NCI-H187 (cell line): ENCODE results near the gene CLSTN1.
A peak's percentile ranks its signal among the peaks of the same experiment; 100 is the strongest.
"Not testable (repeated sequence)": the region's sequence is repeated elsewhere in the genome, so short reads cannot be mapped to it uniquely, and the experiment has no call there.

Experiments used
- DNase-seq, 2 experiments: peaks; one replicate each; lab custom pipeline; 2025; lab: John Stamatoyannopoulos, UW

CLSTN1 gene

DNA sequence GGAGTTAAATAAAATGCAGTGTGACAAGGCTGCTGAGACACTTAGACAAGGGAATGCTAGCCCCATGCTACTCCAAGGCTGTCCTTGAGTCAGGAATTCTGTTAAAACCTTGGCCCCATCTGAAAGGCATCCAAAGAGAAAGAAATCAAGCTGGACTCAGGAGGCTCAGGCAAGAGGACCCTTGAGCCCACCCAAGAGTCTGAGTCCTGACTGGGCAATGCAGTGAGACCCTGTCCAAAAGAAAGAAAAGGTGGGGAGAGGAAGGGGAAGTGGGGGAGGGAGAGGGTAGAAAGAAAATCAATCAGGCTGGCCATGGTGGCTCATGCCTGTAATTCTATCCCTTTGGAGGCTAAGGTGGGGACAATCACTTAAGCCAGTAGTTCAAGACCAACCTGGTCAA is 26.7 kb downstream of the CLSTN1 start:
- DNase-seq, result no peak

DNA sequence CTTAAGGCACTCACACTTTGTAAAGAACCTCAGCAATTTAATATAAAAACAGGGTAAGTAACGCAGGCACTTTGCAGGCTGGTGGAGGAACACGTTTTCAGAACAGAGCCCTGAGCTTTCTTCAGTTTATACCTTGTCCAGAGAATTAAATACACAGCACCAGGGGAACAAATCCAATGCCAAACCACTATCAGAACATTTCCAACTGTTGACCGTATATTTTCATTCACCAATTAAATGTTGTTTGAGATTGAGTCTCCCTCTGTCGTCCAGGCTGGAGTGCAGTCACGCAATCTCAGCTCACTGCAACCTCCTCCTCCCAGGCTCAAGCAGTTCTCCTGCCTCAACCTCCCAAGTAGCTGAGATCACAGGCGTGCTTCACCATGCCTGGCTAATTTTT is 29.7 kb downstream of the CLSTN1 start:
- DNase-seq, result no peak

DNA sequence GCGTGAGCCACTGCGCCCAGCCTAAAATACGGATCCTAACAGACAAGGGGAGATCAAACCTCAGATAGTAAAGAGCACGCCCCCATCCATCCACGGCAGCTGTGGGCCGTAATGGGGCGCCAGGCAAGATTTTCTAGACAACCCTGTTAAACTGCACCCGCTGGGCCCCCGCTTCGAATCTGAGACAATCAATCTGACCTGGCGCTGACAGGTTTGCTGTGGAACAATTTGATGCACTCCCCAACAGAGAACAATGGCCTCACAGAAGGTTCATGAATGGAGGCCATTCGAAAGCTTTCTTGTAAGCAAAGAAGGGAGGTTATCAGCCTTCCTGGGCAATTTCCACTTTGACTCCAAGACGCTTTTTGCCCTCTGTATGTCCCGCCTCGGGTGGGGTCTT is 30.5 kb downstream of the CLSTN1 start:
- no peak for DNase-seq

DNA sequence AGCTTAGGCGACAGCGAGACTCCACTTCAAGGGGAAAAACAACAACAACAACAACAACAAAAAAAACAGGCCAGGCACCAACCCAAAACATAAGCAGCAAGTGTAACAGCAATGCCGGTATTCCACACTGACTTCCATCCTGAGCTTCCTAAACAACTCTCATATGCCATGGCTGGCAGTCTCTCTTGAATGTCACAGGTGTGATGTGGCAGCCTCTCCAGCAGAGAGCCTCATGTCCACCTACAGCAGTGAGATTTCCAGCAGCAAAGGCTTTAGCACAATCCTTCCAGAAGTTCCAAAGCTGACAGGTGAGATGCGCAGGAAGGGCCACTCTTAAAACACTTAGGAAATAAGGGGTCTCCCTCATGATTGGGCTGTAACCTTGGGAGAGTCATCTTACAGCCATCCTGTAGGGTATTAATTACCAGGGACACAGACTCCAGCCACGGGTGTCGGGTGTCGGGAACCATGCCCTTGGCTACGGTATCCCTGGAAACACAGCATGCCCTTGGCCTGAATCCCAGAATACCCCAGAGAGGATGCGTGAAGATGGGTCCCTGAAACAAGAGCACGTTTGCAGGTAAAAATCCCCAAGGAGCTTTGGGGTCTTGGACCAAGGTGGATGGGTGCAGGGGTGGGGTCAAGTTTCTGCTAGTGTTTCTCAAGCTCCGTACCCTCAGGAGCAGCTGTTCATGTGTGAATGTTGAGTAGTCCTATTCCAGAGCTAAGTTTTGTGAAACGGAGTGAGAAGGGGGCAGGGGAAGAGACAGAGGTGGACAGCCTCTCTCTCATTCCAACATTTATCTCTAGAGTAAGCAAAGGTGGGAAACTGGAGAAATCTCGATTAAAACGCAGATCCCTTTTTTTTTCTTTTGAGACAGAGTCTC is 31.4 kb downstream of the CLSTN1 start:
- peak; percentile 74 to 84 for DNase-seq

DNA sequence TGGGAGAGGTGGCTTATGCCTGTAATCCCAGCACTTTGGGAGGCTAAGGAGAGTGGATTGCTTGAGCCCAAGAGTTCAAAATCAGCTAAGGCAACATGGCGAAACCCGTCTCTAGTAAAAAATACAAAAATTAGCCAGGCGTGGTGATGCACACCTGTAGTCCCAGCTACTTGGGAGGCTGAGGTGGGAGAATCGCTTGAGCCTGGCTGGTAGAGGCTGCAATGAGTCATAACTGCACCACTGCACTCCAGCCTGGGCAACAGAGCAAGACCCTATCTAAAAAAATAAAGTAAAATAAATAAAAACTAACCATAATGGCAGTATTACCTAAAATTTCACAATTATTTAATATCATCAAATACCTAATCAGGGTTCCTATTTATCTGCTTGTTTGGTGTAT is 34.1 kb downstream of the CLSTN1 start:
- DNase-seq, result not testable (repeated sequence)

DNA sequence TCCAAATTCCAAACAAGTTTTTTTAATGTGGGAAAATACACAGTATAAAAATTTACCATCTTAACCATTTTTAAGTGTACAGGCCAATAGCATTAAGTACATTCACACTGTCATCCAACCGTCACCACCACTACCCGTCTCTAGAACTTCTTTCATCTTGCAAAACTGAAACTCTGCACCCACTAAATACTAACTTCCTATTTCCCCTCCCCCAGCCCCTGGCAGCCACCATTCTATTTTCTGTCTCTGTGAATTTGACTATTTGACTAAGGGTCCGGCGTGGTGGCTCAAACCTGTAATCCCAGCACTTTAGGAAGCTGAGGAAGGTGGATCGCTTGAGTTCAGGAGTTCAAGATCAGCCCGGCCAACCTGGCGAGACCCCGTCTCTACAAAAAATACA is 36.1 kb downstream of the CLSTN1 start:
- DNase-seq, result no peak

DNA sequence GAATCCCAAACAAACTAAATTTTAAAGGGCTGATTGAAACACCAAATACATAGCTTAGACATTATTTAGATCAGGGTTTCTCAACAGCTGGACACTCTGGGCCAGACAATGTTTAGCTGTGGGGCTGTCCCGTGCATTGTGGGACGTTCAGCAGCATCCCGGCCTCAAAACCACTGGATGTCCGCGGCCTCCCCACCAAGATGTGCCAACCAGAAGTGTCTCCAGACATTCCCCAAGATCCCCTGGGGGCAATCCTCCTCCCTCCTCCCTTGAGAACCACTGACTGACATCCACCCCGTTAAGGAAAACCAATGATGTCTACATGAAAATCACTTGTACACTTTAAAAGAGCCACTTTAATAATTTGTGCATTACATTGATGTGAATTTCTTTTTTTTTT is 38.4 kb downstream of the CLSTN1 start:
- no peak for DNase-seq

DNA sequence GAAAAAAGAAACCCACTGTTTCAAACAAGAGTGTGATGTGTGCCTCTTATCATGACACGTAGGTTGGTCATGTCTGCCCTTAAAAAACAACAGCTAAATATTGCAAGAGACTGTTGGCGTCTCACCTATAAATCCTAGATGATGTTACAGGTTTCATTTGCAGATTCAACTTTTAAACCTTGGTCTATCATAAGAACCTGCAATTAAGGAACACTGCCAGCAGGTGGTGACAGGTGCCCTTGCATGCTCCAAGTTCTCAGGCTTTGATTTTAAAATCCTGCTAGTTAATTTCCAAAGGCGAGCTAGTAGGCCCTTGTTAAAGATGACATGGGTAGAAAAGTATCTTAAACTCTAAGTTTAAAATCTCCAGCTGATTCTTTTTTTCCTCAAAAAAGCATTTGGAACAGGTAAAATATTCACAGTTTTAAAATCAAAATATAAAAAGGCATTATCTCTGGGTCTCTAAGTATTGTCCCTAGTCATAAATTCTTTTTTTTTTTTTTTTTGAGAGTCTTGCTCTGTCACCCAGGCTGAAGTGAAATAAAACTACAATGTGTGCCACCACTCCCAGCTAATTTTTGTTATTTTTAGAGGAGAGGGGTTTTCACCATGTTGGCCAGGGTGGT is 39.1 kb downstream of the CLSTN1 start:
- peak in 1 of 2 experiments; percentile 9 for DNase-seq

DNA sequence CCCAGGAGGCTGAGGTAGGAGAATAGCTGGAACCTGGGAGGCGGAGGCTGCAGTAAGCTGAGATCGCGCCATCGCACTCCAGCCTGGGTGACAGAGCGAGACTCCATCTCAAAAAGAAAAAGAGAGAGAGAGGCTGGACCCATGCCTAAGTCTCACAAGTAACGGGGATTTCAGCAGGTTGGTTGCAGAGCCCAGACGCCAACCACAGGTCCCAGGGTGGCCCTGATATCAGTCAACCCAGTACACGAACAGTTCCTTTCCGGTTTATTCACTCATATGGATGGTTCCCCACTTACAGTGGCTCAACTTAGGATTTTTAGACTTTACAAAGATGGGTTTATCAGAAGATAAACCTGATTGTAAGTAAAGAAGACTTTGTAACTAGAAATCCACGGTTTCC is 40.9 kb downstream of the CLSTN1 start:
- DNase-seq, result no peak

DNA sequence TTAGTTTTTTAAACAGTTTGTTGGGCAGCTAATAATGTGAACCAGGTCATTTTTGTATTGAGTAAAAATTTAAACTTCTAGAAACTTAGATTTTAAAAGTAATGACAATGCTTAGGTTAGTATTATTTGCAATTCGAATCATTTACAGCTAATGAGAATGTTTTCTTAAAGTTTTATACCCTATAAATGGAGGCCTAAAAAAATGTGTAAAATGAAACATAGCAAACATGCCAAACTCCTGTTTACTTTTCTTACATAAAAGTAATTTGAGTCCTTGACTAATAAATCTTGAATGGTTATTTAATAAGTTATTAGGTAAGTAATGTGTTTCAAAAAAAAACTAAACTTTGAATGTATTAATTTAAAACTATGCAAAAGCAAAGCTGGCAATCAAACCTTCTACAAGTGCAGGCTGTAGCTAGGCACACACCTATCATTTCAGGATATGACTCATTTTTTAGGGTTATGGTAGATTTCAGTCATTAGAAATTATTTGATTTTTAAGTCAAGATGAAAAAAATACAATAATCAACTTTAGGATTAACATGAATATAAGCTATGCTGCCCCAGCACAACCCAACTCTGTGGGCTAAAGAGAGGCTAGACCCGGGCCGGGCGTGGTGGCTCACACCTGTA is 41.5 kb downstream of the CLSTN1 start:
- no peak for DNase-seq

DNA sequence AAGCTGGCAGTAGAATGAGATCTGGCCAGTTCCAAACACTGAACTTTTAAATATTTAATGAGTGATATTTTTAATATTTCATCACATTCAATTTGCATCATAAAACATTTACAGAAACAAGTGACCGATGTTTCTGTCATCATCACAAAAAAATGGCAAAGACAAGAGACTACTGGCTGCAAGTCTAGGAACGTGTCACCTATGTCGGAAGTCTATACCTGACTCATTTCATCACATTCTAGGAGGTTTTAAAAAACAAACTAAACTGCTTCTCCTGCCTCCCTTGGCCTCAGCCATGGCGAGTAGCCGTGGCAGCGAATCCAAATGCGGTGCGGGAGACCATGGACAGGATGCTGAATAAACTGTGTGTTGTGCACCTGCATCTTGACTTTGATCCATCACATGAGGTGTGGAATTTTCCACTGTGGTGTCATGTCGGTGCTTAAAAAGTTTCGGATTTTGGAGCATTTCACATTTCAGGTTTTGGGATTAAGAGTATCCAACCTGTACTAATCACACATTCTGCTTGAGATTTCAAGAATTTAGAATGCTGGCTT is 43.1 kb downstream of the CLSTN1 start:
- no peak for DNase-seq

DNA sequence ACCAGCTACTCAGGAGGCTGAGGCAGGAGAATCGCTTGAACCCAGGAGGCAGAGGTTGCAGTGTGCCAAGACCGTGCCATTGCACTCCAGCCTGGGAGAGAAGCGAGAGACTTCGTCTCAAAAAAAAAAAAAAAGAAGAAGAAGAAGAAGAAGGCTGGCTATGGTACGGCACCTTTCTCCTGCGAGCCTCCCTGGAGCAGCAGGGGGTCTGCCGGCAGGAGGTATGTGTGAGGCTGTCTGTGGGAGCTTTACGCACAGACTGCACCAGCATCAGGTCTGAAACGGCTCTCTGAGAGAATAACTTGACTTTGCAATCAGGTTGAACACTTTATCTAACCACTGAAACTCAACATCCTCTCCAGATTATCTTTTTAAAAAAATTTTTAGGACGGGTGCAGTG is 44.9 kb downstream of the CLSTN1 start:
- no peak for DNase-seq

DNA sequence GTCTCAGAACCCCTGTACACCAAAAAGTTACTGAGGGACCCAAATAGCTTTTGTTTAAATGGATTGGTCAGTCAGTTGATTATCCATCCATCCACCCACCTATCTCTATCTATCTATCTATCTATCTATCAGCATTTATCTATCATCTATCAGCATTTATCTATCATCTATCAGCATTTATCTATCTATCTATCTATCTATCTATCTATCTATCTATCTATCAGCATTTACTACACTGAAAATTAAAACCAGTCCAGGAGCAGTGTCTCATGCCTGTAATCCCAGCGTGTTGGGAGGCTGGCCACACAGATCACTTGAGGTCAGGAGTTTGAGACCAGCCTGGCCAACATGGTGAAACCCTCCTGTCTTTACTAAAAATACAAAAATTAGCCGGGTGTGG is 47.1 kb downstream of the CLSTN1 start:
- DNase-seq, result no peak

DNA sequence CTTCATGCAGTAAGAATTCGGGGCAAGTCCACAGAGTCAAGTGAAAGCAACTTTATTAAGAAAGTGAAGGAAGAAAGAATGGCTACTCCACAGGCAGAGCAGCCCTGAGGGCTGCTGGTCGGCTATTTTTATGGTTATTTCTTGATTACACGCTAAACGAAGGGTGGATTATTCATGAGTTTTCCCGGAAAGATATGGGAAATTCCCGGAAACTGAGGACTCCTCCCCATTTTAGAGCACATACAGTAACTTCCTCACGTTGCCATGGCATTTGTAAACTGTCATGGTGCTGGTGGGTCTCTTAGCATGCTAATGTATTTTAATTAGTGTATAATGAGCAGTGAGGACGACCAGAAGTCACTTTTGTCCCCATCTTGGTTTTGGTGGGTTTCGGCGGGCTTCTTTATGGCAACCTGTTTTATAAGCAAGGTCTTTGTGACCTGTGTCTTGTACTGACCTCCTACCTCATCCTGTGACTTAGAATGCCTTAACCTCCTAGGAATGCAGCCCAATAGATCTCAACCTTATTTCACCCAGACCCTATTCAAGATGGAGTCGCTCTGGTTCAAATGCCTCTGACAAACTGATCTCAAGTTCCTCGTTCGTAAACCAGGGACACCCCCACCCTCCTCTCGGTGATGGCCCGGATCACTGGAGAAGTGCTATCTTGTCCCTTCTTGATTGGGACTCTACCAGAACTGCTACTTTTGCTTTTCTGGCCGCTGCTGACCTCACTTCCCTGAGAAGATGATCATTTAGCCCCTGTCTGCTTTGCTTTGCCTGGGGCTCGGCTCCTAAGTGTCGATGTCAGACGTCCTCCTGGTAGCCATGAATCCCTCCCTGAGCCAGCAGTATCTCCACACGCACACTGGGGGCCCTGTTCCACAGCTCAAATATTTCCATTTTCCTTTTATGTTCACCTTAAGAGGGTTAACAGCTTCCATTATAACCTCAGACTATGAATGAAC is 48.8 kb downstream of the CLSTN1 start:
- DNase-seq, result no peak

DNA sequence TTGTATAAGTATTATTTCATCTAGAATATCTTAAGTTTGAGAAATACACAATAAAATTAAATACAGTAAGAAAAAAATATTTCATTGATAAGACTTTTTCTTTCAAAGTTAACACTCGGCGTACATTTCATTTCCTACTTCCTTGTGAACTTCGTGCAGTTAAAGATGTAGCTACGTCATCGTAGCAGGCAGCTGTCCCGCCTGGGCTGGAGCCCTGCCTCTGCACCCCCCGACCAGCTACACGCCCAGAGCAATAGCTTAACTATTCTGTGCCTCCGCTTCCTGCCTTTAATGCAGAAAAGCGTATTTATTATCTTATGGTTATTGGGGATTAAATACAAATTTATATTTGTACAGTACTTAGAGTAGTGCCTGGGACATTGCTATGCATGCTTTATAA is 53.5 kb downstream of the CLSTN1 start:
- no peak for DNase-seq

DNA sequence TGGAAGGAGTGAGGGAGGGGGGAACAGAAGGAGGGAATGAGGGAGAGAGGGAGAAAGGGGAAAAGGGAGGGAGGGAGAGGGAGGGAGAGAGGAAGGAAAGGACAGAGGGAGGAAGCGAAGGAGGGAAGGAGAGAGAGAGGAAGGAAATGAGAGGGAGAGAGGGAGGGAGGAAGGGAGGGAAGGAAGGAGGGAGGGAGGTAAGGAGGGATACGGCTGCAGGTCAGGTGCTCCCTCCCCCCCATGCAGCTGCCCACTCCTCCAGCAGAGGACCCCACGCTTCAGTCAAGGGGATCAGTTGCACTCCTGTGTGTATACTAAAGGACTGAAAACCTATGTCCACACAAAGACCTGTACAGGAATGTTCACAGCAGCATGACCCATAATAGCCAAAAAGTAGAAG is 54.8 kb downstream of the CLSTN1 start:
- no peak for DNase-seq

DNA sequence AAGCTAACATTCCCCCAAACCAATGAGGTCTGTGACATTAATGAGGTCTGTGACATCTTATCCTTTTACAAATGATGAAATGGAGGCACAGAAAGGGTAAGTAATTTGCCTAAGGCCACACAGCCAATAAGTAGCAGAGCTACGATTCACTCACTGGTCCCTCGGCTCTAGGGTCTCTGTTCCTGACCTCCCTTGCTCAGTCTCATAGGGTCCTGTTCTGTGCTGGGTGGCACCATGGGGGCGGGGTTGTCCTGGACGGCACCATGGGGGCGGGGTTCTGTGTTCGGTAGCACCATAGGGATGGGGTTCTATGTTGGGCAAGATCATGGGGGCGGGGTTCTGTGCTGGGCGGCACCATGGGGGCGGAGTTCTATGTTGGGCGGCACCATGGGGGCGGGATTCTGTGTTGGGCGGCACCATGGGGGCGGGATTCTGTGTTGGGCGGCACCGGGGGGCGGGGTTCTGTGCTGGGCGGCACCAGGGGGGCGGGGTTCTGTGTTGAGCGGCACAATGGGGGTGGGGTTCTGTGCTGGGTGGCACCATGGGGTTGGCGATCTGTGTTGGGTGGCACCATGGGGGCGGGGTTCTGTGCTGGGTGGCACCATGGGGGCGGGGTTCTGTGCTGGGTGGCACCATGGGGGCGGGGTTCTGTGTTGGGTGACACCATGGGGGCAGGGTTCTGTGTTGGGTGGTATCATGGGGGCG is 55.6 kb downstream of the CLSTN1 start:
- DNase-seq, result no peak

DNA sequence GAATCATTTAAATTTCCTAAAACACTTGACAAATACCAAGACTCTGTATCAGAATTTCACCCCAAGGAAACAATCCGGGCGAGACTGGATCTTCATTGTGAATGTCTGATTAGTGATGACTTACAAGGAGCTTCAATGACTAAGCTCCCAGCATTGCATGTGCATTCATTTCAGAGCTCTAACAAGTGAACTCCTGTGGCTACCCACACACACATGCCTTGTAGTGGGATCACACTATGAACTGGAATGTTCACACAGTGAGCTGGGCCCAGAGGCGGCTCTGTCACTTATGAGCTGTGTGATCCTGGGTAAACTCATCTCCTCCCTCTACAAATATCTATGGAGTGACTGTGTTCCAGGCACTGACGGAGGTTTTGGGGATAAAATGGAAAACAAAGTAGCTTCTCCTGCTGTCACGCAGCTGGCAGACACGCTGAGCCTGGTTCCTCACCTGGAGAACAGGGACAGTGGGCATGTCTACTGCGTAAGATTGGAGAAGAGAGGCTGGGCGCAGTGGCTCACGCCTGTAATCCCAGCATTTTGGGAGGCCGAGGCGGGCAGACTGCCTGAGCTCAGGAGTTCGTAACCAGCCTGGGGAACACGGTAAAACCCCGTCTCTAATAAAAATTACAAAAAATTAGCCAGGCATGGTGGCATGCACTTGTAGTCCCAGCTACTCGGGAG is 56.9 kb downstream of the CLSTN1 start:
- no peak for DNase-seq

DNA sequence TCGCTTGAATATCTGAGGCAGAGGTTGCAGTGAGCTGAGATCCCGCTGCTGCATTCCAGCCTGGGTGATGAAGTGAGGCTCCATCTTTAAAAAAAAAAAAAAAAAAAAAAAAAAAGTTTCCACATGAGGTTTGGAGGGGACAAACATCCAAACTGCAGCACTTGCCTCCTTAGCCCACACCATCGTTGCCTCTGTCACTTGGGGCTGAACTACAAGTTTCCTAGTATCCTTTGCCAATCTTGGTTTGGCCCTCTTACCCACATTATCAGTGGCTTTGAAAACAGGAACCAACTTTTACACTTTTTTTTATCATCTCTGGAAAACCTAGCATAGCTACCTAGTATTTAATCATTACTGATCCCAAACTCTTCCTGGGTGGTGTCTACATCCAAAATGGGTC is 59.2 kb downstream of the CLSTN1 start:
- no peak for DNase-seq

DNA sequence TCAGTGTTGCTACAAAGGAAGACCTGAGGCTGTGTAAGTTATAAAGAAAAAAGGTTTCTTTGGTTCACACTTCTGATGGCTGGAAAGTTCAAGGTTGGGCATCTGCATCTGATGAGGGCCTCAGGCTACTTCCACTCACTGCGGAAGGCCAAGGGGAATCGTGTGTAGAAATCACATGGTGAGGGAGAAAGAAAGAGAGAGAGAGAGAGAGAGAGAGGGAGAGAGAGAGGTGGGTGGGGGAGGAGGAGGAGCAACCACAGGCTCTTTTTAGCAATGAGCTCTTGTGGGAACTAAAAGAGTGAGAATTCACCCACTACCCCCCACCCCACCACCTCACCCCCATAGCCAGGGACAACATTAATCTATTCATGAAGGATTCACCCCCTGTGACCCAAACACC is 59.9 kb downstream of the CLSTN1 start:
- no peak for DNase-seq
